Measurements from ENCODE around the gene MAX.

DNA sequence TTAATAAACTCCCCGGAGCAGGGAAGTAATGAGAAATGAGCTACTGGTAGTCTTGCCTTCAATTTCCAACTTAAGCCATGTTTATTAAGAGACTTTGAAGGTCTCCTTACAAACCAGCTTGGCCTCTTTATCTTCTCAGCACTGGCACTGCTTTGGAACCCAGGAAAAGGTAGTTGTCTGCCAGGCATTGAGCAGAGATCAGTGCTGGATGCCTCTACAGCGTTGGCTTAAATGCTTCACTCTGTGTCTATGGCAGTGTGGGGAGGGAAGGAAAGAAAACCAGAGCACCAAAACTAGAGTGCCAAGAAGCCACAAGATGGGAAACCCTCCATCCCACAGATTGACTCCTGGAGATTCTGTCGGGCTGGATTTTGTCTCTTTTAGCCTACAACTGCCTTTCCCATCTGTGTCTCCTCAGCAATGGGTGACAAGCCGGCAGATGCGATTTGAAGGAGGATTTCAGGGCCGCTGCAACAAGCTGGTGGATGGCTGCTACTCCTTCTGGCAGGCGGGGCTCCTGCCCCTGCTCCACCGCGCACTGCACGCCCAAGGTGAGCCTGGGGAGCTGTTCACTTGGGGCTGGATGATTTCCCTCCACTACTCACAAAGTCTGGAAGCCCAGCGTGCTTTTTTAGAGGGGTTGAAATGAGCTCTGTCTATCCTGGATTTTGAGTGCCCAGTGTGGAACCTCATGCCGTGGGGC, 58.3 kb downstream of the MAX start:
- TF ChIP-seq, protein P1, sequence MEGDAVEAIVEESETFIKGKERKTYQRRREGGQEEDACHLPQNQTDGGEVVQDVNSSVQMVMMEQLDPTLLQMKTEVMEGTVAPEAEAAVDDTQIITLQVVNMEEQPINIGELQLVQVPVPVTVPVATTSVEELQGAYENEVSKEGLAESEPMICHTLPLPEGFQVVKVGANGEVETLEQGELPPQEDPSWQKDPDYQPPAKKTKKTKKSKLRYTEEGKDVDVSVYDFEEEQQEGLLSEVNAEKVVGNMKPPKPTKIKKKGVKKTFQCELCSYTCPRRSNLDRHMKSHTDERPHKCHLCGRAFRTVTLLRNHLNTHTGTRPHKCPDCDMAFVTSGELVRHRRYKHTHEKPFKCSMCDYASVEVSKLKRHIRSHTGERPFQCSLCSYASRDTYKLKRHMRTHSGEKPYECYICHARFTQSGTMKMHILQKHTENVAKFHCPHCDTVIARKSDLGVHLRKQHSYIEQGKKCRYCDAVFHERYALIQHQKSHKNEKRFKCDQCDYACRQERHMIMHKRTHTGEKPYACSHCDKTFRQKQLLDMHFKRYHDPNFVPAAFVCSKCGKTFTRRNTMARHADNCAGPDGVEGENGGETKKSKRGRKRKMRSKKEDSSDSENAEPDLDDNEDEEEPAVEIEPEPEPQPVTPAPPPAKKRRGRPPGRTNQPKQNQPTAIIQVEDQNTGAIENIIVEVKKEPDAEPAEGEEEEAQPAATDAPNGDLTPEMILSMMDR (IDR thresholded peaks at IDR 0.05 in 4 of 5, conservative IDR thresholded peaks at IDR 0.05 in 1 of 5): no peak
- TF ChIP-seq POLR2A (IDR thresholded peaks at IDR 0.05): no peak

Measured in gastrocnemius medialis (tissue), 4 donors.